Activated T-cell treated with anti-CD3 and anti-CD28 coated beads, Interleukin-2, amount 50 U/mL, for 72 hours (primary cell): Measurements from ENCODE around the gene TARBP1. TPM values are rescaled to one million over a fixed set of nuclear protein-coding genes. Genes with fewer than 3 reads are reported as not detected.
"Not testable (repeated sequence)": the region's sequence is repeated elsewhere in the genome, so short reads cannot be mapped to it uniquely, and the experiment has no call there.

Source experiments
- ATAC-seq, 2 donors: fragments of 150-1000 bp; cut with Tn5 transposase; replicated peaks in 1 of 2; 2 replicates each; pipeline ENCODE4 v1.10.0; 2021; ENCODE audit warnings: moderate library complexity in 2 of 2, mild to moderate bottlenecking in 1 of 2
- DNase-seq, 2 donors: peaks; one replicate each; pipeline ENCODE4 v3.0.0; 2021 to 2022; ENCODE audit warnings: mixed read lengths in 1 of 2
- H3K27ac Mint-ChIP-seq: one replicate; pipeline ENCODE4 v1.8.0; 2022; ENCODE audit warnings: mild to moderate bottlenecking, moderate library complexity, mixed read lengths
- H3K27me3 Mint-ChIP-seq: one replicate; pipeline ENCODE4 v1.8.0; 2022; ENCODE audit warnings: low read depth, mixed read lengths
- H3K36me3 Mint-ChIP-seq, 2 donors: one replicate each; pipeline ENCODE4 v1.8.0; 2022; ENCODE audit warnings: mixed read lengths in 2 of 2, mild to moderate bottlenecking in 1 of 2; ENCODE audit not compliant: insufficient read depth in 2 of 2
- H3K4me1 Mint-ChIP-seq: one replicate; pipeline ENCODE4 v1.8.0; 2022; ENCODE audit warnings: low read depth, mixed read lengths
- H3K4me3 Mint-ChIP-seq, 2 donors: one replicate each; pipeline ENCODE4 v1.8.0; 2022; ENCODE audit warnings: mild to moderate bottlenecking in 2 of 2, mixed read lengths in 2 of 2, moderate library complexity in 2 of 2
- H3K9me3 Mint-ChIP-seq, 2 donors: one replicate each; pipeline ENCODE4 v1.8.0; 2022; ENCODE audit warnings: mixed read lengths in 2 of 2
- total RNA-seq, 2 donors: library from RNA; stranded (reverse); gene quantifications; one replicate each; pipeline ENCODE4 v1.2.3, GENCODE V29; 2022

Gene TARBP1, protein sequence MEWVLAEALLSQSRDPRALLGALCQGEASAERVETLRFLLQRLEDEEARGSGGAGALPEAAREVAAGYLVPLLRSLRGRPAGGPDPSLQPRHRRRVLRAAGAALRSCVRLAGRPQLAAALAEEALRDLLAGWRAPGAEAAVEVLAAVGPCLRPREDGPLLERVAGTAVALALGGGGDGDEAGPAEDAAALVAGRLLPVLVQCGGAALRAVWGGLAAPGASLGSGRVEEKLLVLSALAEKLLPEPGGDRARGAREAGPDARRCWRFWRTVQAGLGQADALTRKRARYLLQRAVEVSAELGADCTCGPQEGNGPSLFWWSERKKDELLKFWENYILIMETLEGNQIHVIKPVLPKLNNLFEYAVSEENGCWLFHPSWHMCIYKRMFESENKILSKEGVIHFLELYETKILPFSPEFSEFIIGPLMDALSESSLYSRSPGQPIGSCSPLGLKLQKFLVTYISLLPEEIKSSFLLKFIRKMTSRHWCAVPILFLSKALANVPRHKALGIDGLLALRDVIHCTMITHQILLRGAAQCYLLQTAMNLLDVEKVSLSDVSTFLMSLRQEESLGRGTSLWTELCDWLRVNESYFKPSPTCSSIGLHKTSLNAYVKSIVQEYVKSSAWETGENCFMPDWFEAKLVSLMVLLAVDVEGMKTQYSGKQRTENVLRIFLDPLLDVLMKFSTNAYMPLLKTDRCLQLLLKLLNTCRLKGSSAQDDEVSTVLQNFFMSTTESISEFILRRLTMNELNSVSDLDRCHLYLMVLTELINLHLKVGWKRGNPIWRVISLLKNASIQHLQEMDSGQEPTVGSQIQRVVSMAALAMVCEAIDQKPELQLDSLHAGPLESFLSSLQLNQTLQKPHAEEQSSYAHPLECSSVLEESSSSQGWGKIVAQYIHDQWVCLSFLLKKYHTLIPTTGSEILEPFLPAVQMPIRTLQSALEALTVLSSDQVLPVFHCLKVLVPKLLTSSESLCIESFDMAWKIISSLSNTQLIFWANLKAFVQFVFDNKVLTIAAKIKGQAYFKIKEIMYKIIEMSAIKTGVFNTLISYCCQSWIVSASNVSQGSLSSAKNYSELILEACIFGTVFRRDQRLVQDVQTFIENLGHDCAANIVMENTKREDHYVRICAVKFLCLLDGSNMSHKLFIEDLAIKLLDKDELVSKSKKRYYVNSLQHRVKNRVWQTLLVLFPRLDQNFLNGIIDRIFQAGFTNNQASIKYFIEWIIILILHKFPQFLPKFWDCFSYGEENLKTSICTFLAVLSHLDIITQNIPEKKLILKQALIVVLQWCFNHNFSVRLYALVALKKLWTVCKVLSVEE (N-terminal part only)
- total RNA-seq = 10 to 100 TPM; 49.6 to 63.0 TPM

DNA sequence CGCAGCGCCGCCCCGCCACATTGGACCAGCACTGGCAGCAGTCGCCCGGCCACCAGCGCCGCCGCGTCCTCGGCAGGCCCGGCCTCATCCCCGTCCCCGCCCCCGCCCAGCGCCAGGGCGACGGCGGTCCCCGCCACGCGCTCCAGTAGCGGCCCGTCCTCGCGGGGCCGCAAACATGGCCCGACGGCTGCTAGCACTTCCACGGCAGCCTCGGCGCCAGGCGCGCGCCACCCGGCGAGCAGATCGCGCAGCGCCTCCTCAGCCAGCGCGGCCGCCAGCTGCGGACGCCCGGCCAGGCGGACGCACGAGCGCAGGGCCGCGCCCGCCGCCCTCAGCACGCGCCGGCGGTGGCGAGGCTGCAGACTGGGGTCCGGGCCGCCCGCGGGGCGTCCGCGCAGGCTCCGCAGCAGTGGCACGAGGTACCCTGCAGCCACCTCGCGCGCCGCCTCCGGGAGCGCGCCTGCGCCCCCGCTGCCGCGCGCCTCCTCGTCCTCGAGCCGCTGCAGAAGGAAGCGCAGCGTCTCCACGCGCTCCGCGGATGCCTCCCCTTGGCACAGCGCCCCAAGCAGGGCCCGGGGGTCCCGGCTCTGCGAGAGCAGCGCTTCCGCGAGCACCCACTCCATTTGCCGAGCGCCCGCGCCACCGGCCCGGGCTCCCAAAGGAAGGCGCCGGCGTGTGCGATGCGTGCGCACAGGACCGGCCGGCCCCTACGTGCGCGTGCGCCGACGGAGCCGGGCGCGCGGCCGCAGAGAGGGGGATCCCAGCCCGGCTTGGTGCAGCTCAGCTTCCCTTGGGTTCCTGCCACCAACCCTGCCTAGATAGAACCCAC lies at the start of gene TARBP1:
Gene TARBP1, minus strand, starts transcription at position 699 of the 829 bp plus-strand sequence. Its CDS starts 76 bp downstream, at position 623.
- peak; percentile 80 to 85 for DNase-seq
- H3K36me3 Mint-ChIP-seq = no peaks in the 10 kb centered on the region
- H3K27me3 Mint-ChIP-seq = peaks cover 20% of the 10 kb centered on the region
- no peak within 1 kb of the TSS for H3K27ac Mint-ChIP-seq
- no peaks in the 10 kb centered on the region for H3K9me3 Mint-ChIP-seq
- peak; percentile 76 to 78 for ATAC-seq
- H3K4me3 Mint-ChIP-seq = peak within 1 kb of the TSS; percentile 77 to 90
- peaks cover 61% of the 10 kb centered on the region for H3K4me1 Mint-ChIP-seq

DNA sequence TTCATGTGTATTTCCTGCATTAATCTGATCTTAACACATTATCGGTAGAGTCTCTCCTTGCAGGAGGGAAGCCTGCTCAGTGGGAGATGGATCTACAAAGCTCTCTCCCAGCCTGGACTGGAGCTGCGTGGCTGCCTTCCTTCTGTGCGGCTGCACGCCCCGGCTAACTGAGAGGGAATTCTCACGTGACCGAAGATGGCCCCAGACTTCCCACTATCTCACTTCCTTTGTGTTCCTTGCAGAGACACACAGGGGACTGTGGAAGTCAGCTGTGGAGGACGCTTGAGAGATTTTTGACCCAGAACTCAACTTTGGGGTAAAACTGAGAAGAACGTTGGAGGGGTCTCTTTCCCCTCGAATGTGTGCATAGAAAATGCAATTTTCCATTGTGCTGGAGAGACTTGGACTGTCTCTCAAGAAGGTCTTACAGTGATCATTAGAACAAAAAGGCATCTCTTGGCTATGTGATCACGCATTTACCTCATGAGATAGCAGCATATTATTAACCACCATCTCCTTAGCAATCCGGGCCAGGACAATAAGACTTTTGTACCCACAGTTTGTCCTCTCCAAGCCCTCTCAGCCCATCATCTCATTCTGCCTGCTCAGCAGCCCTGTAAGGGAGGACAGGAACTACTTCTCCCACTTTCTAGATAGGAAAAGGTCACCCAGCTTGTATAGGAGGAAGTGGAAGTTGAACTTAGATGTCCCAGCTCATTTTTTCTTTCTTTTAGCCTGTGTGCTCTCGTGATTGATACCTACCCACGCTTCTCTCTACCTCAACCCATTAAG lies 49.3 kb upstream of the TARBP1 start:
- peaks cover 0 to 4% of the 10 kb centered on the region in 2 donors for H3K36me3 Mint-ChIP-seq
- no peak for ATAC-seq
- H3K9me3 Mint-ChIP-seq = no peaks in the 10 kb centered on the region
- no peak overlapping the region for H3K4me3 Mint-ChIP-seq
- H3K27ac Mint-ChIP-seq = no peak overlapping the region
- DNase-seq = no peak
- peaks cover 33% of the 10 kb centered on the region for H3K27me3 Mint-ChIP-seq
- peaks cover 22% of the 10 kb centered on the region for H3K4me1 Mint-ChIP-seq

GRCh38 chr1:234527346-234527745 lies 48.4 kb upstream of the TARBP1 start:
- Mint-ChIP-seq H3K9me3 (no peaks in the 10 kb centered on the region), H3K36me3 (peaks cover 0 to 4% of the 10 kb centered on the region in 2 donors), H3K27me3 (peaks cover 33% of the 10 kb centered on the region), H3K27ac (no peak overlapping the region), H3K4me1 (peaks cover 22% of the 10 kb centered on the region), H3K4me3 (no peak overlapping the region)
- ATAC-seq = no peak
- no peak for DNase-seq

- ATAC-seq = no peak
- Mint-ChIP-seq H3K4me1 (peaks cover 22% of the 10 kb centered on the region), H3K36me3 (peaks cover 0 to 4% of the 10 kb centered on the region in 2 donors), H3K9me3 (no peaks in the 10 kb centered on the region), H3K27ac (no peak overlapping the region), H3K27me3 (peaks cover 33% of the 10 kb centered on the region), H3K4me3 (no peak overlapping the region)
- DNase-seq = no peak
Observed at GRCh38 chr1:234526922-234527321, 47.9 kb upstream of the TARBP1 start.

DNA sequence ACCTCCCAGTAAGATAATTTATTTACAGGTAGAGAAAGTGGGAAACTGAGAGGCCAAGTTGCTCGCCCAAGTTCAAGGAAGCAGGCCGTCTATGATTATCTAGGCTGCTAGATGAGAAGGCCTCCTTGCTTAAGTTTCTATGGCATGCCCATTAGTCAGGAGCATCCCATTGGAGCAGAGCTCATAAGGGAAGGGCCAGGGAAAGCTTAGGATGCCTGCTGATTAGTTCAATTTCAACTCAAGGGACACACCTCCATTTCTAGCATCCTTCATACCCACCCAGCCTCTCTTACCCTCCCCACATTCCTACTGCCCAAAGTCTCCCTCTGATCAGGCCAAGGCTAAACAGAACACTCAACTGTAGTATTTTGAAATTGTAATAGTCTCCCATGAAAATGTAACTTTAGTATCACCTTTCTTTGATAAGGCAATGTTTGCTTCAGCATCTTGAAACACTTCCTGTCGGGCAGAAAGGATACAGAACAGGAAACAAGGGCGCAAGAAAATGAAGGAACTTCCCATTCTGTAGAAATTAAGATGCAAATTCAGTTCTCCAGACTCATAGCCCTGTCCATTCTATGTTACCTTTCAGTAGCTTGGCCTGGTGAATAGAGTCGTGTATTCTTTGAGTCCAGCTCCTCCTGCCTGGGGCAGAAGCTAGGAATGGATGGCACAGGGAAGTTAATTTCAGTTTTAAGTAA lies 46.3 kb upstream of the TARBP1 start:
- Mint-ChIP-seq H3K4me3 (no peak overlapping the region), H3K36me3 (peaks cover 0 to 4% of the 10 kb centered on the region in 2 donors), H3K9me3 (no peaks in the 10 kb centered on the region), H3K27me3 (peaks cover 28% of the 10 kb centered on the region), H3K27ac (no peak overlapping the region), H3K4me1 (peaks cover 27% of the 10 kb centered on the region)
- DNase-seq (no peak), ATAC-seq (no peak)

- Mint-ChIP-seq H3K4me1 (peaks cover 41% of the 10 kb centered on the region), H3K4me3 (no peak overlapping the region), H3K9me3 (no peaks in the 10 kb centered on the region), H3K27me3 (peaks cover 17% of the 10 kb centered on the region), H3K27ac (no peak overlapping the region), H3K36me3 (peaks cover 0 to 4% of the 10 kb centered on the region in 2 donors)
- ATAC-seq (no peak), DNase-seq (no peak)
Observed at GRCh38 chr1:234521836-234522235, 42.9 kb upstream of the TARBP1 start.

GRCh38 chr1:234520908-234521817 lies 42.2 kb upstream of the TARBP1 start:
- H3K27ac Mint-ChIP-seq = no peak overlapping the region
- H3K4me1 Mint-ChIP-seq = peaks cover 38% of the 10 kb centered on the region
- peaks cover 10% of the 10 kb centered on the region for H3K27me3 Mint-ChIP-seq
- DNase-seq (no peak), ATAC-seq (no peak)
- no peak overlapping the region for H3K4me3 Mint-ChIP-seq
- H3K9me3 Mint-ChIP-seq = no peaks in the 10 kb centered on the region
- H3K36me3 Mint-ChIP-seq = peaks cover 0 to 4% of the 10 kb centered on the region in 2 donors

DNA sequence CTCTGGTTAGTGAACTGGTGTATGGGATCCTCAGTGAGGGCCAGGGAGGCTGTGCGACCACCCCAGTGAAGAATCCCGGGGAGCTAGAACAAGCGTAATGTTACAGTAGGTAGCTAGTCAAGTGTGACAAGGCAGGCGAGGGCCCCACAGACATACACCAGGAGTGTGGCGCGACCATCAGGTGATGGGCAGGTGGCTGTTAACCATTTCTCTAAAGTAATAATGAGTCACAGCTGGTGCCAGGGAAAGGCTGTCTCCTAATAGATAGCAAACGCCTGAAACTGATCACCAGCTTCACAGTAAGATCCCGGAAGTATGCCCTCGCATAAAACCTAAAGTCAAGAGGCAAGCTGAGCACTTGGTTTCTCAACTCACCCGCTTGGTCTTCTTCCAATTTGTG lies 40.5 kb upstream of the TARBP1 start:
- DNase-seq = no peak
- Mint-ChIP-seq H3K27ac (no peak overlapping the region), H3K4me1 (peaks cover 44% of the 10 kb centered on the region), H3K36me3 (no peaks in the 10 kb centered on the region), H3K9me3 (no peaks in the 10 kb centered on the region), H3K4me3 (no peak overlapping the region), H3K27me3 (no peaks in the 10 kb centered on the region)
- ATAC-seq = no peak

- H3K4me1 Mint-ChIP-seq = peaks cover 44% of the 10 kb centered on the region
- no peaks in the 10 kb centered on the region for H3K27me3 Mint-ChIP-seq
- no peaks in the 10 kb centered on the region for H3K36me3 Mint-ChIP-seq
- DNase-seq (no peak), ATAC-seq (no peak)
- no peak overlapping the region for H3K4me3 Mint-ChIP-seq
- no peak overlapping the region for H3K27ac Mint-ChIP-seq
- H3K9me3 Mint-ChIP-seq = no peaks in the 10 kb centered on the region
Observed at GRCh38 chr1:234518876-234519275, 39.9 kb upstream of the TARBP1 start.

- not testable (repeated sequence) for H3K27me3 Mint-ChIP-seq, ATAC-seq, DNase-seq, H3K36me3 Mint-ChIP-seq, H3K9me3 Mint-ChIP-seq, H3K27ac Mint-ChIP-seq, H3K4me3 Mint-ChIP-seq
- H3K4me1 Mint-ChIP-seq = peaks cover 44% of the 10 kb centered on the region
Observed at GRCh38 chr1:234518086-234518485, 39.1 kb upstream of the TARBP1 start.
